Loucy (cell line): Measurements from ENCODE around the gene KIF3C.
A peak's percentile ranks its signal among the peaks of the same experiment; 100 is the strongest.
"Not testable (repeated sequence)": the region's sequence is repeated elsewhere in the genome, so short reads cannot be mapped to it uniquely, and the experiment has no call there.

Experiments used
- H2AFZ ChIP-seq: fragments of 200-600 bp; sonication (generic); 2 replicates; pipeline ENCODE4 v1.6.0; 2016; ENCODE audit warnings: antibody characterized with exemption, mild to moderate bottlenecking, low read length, moderate library complexity
- H3F3A ChIP-seq: fragments of 200-600 bp; 2 replicates; pipeline ENCODE4 v1.6.0; 2016; ENCODE audit warnings: antibody characterized with exemption, low read depth, mild to moderate bottlenecking
- H3K27me3 ChIP-seq: fragments of 200-600 bp; sonication (generic); 2 replicates; pipeline ENCODE4 v1.6.1; 2014; ENCODE audit warnings: low read length, mild to moderate bottlenecking; ENCODE audit not compliant: insufficient read depth, poor library complexity, severe bottlenecking
- H3K36me3 ChIP-seq: fragments of 200-600 bp; sonication (generic); 2 replicates; pipeline ENCODE4 v1.6.1; 2016; ENCODE audit warnings: low read length; ENCODE audit not compliant: insufficient read depth
- H3K4me1 ChIP-seq: fragments of 200-600 bp; sonication (generic); 2 replicates; pipeline ENCODE4 v1.5.1; 2014; ENCODE audit warnings: low read length, mild to moderate bottlenecking; ENCODE audit not compliant: insufficient read depth, poor library complexity, severe bottlenecking
- H3K4me2 ChIP-seq: fragments of 200-600 bp; sonication (generic); 2 replicates; pipeline ENCODE4 v1.6.0; 2014; ENCODE audit warnings: antibody characterized with exemption, low read length, low read depth, mild to moderate bottlenecking; ENCODE audit not compliant: poor library complexity, severe bottlenecking
- H3K4me3 ChIP-seq: fragments of 200-600 bp; sonication (generic); 2 replicates; pipeline ENCODE4 v1.5.1; 2014; ENCODE audit warnings: low read length, mild to moderate bottlenecking, mixed read lengths; ENCODE audit not compliant: poor library complexity, severe bottlenecking
- H3K79me2 ChIP-seq: fragments of 200-600 bp; sonication (generic); 2 replicates; pipeline ENCODE4 v1.6.1; 2014; ENCODE audit warnings: low read length; ENCODE audit not compliant: insufficient read depth
- H3K9ac ChIP-seq: fragments of 200-600 bp; sonication (generic); 2 replicates; pipeline ENCODE4 v1.6.0; 2014; ENCODE audit warnings: mild to moderate bottlenecking, low read depth, low read length, moderate library complexity; ENCODE audit not compliant: poor library complexity, severe bottlenecking
- H3K9me2 ChIP-seq: fragments of 200-600 bp; sonication (generic); replicated peaks from 2 replicates; pipeline ENCODE4 v1.6.1; 2016; ENCODE audit warnings: low read depth, low read length, mixed read lengths
- H3K9me3 ChIP-seq: fragments of 200-600 bp; sonication (generic); 2 replicates; pipeline ENCODE4 v1.6.1; 2014; ENCODE audit warnings: mild to moderate bottlenecking, antibody characterized with exemption, low read length, low read depth; ENCODE audit not compliant: insufficient read depth
- H4K20me1 ChIP-seq: fragments of 200-600 bp; sonication (generic); 2 replicates; pipeline ENCODE4 v1.6.0; 2014; ENCODE audit warnings: antibody characterized with exemption, low read length, mild to moderate bottlenecking; ENCODE audit not compliant: insufficient read depth, poor library complexity, severe bottlenecking
- CTCF ChIP-seq: fragments of 200-600 bp; sonication (generic); conservative IDR thresholded peaks from 2 replicates; pipeline ENCODE4 v1.5.1; 2014; ENCODE audit warnings: mild to moderate bottlenecking, antibody characterized with exemption, low read length
- EZH2phosphoT487 ChIP-seq: fragments of 200-600 bp; IDR thresholded peaks from 2 replicates; pipeline ENCODE4 v1.6.1; 2018; ENCODE audit warnings: antibody characterized with exemption, mild to moderate bottlenecking, moderate library complexity, borderline replicate concordance

KIF3C gene

GRCh38 chr2:25899404-25899970 lies 82.8 kb downstream of the KIF3C start:
- H3K79me2 ChIP-seq = no peaks in the 10 kb centered on the region
- H3K36me3 ChIP-seq = no peaks in the 10 kb centered on the region
- no peaks in the 10 kb centered on the region for H3K27me3 ChIP-seq
- H3K4me2 ChIP-seq = no peak overlapping the region
- H3K4me1 ChIP-seq = peaks cover 5% of the 10 kb centered on the region
- no peaks in the 10 kb centered on the region for H3F3A ChIP-seq
- no peak overlapping the region for H2AFZ ChIP-seq
- no peak overlapping the region for H3K4me3 ChIP-seq
- H4K20me1 ChIP-seq = no peaks in the 10 kb centered on the region
- no peak overlapping the region for H3K9ac ChIP-seq
- no peak for TF ChIP-seq EZH2phosphoT487
- no peak for TF ChIP-seq CTCF
- no peaks in the 10 kb centered on the region for H3K9me3 ChIP-seq
- H3K9me2 ChIP-seq = no peaks in the 10 kb centered on the region

- no peaks in the 10 kb centered on the region for H3K79me2 ChIP-seq
- H3K9me3 ChIP-seq = no peaks in the 10 kb centered on the region
- H3K4me2 ChIP-seq = no peak overlapping the region
- no peak overlapping the region for H3K9ac ChIP-seq
- no peaks in the 10 kb centered on the region for H4K20me1 ChIP-seq
- H3K36me3 ChIP-seq = no peaks in the 10 kb centered on the region
- no peaks in the 10 kb centered on the region for H3K4me1 ChIP-seq
- no peak overlapping the region for H3K4me3 ChIP-seq
- TF ChIP-seq EZH2phosphoT487 (no peak), CTCF (no peak)
- no peak overlapping the region for H2AFZ ChIP-seq
- H3K27me3 ChIP-seq = no peaks in the 10 kb centered on the region
- no peaks in the 10 kb centered on the region for H3F3A ChIP-seq
- no peaks in the 10 kb centered on the region for H3K9me2 ChIP-seq
Measured at GRCh38 chr2:25897506-25897905, 84.8 kb downstream of the KIF3C start.

DNA sequence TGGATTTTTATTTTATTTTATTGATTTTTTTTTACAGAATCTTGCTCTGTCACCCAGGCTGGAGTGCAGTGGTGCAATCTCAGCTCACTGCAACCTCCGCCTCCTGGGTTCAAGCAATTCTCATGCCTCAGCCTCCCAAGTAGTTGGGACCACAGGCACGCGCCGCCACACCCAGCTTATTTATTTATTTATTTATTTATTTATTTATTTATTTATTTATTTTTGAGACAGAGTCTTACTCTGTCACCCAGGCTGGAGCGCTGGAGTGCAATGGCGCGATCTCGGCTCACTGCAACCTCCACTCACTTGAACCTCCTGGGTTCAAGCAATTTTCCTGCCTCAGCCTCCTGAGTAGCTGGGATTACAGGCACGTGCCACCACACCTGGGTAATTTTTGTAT lies 86.0 kb downstream of the KIF3C start:
- not testable (repeated sequence) for H3K9me3 ChIP-seq, H3K36me3 ChIP-seq, H3K4me2 ChIP-seq, H3K79me2 ChIP-seq, H3K9ac ChIP-seq, H3K4me3 ChIP-seq, H3K9me2 ChIP-seq, H3F3A ChIP-seq, H3K4me1 ChIP-seq, H2AFZ ChIP-seq, H3K27me3 ChIP-seq, H4K20me1 ChIP-seq

GRCh38 chr2:25895610-25896009 lies 86.7 kb downstream of the KIF3C start:
- Histone ChIP-seq H3K9me2 (no peaks in the 10 kb centered on the region), H3K36me3 (no peaks in the 10 kb centered on the region), H3K4me3 (no peak overlapping the region), H3K4me2 (no peak overlapping the region), H2AFZ (peak overlapping the region; percentile 24; the same call in 1 of the 2 replicates), H3K9ac (no peak overlapping the region), H3F3A (no peaks in the 10 kb centered on the region), H3K79me2 (no peaks in the 10 kb centered on the region), H3K9me3 (no peaks in the 10 kb centered on the region), H3K4me1 (no peaks in the 10 kb centered on the region), H4K20me1 (no peaks in the 10 kb centered on the region), H3K27me3 (no peaks in the 10 kb centered on the region)
- TF ChIP-seq EZH2phosphoT487 = no peak
- no peak for TF ChIP-seq CTCF
